Fibroblast of lung (primary cell): ENCODE data around the gene RRAS.

ENCODE experiments used
- EZH2 ChIP-seq: IDR thresholded peaks from 2 replicates; pipeline ENCODE4 v1.5.1; 2012; ENCODE audit warnings: low read length, control low read depth, mild to moderate bottlenecking; ENCODE audit errors: missing control alignments
- TF ChIP-seq, protein P1 (sequence below), 2 donors: IDR thresholded peaks in 1 of 2; conservative IDR thresholded peaks in 1 of 2; 1 replicate in 1 of 2; 2 replicates in 1 of 2; pipeline ENCODE4 v1.5.1; 2011 to 2012; ENCODE audit warnings: low read length in 2 of 2, control low read depth in 1 of 2, inconsistent platforms in 1 of 2, low read depth in 1 of 2, mild to moderate bottlenecking in 1 of 2

DNA sequence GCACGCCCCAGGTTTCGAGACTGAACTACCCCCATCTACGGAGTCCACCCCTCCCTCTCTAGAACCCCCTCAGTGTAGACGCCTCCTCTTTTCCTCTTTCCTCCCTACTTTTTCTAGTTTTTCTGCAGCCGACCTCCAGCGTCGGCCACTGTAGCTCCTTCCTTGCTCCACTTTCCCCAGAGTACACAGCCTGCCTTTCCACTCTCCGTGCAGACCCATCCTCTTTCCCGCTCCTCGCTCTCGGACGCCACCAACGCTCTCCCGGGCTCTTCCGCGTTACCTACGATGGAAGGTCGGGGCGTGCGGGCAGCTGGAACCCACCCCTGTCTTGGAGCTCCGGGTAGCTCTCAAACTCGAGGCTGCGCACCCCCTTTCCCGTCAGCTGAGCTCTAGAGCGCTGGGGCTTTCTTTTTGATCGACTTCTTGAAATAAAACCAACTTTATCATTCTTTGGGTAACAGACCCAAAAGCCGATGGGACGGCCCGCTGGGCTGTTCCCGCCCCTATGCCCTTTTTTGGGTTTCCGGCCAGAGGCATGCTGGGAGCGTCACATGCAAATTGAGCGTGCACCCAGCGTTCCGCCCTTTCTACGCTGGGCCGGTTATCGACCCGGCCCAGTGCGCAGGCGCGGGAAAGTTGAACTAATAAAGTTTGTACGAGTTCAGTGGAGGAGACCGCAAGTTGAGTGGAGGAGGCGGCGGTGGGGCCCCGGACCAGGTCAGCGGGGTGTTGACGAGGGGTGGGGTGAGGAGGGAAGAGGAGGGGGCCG, 25.6 kb upstream of the RRAS start, which contains the start of the genes BCL2L12 and IRF3:
- TF ChIP-seq, protein P1, sequence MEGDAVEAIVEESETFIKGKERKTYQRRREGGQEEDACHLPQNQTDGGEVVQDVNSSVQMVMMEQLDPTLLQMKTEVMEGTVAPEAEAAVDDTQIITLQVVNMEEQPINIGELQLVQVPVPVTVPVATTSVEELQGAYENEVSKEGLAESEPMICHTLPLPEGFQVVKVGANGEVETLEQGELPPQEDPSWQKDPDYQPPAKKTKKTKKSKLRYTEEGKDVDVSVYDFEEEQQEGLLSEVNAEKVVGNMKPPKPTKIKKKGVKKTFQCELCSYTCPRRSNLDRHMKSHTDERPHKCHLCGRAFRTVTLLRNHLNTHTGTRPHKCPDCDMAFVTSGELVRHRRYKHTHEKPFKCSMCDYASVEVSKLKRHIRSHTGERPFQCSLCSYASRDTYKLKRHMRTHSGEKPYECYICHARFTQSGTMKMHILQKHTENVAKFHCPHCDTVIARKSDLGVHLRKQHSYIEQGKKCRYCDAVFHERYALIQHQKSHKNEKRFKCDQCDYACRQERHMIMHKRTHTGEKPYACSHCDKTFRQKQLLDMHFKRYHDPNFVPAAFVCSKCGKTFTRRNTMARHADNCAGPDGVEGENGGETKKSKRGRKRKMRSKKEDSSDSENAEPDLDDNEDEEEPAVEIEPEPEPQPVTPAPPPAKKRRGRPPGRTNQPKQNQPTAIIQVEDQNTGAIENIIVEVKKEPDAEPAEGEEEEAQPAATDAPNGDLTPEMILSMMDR (conservative IDR thresholded peaks at IDR 0.05 in 1 of 2, IDR thresholded peaks at IDR 0.05 in 1 of 2; ENCODE audit: low read depth in 1 of 2, low read length in 2 of 2), result no peak
- TF ChIP-seq EZH2, result no peak
